Activated T-helper 1 cell treated with Interleukin-2 at 50 U/mL for 16 hours (primary cell): ENCODE measurements around the gene DAZAP1.
"Not testable (repeated sequence)": the region's sequence is repeated elsewhere in the genome, so short reads cannot be mapped to it uniquely, and the experiment has no call there.

ENCODE experiments used
- DNase-seq: peaks from one replicate; pipeline ENCODE4 v3.0.0-alpha.2; 2020; ENCODE audit warnings: low read depth

DAZAP1 gene

DNA sequence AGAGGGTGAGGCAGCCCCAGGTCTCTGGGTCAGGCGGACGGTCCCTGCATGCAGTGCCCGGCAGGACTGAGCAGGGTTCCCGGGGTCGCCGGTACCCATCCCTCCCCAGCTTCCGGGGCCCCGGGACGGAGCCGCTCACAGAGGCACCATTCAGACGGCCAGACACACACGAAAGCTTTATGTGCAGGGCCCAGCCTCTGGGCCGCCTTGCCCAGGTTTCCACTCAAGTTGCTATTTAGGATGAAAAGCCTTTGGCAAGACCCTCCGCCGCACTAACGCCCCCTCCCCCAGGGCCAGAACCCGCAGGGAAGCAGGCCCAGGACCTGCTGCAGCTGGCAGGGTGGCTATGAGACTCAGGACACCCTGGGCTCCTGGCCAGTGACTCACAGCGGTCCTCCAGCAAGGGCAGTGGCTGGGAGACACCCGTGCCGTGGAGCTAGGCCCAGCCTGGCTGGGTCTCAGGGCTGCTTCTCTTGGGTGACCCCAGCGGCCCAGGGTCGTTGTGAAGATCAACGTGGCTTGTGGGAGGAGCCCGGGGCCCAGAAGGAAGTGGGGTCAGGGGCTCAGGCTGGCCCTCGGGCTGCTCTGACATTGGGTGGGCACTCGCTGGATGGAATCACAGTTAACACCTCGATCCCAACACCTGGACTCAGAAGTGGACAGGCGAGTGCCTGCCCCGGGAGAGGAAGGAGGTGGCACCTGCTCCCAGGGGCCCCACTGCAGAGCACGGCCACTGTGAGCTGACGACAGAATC lies 66.8 kb downstream of the DAZAP1 start:
- DNase-seq, result no peak

DNA sequence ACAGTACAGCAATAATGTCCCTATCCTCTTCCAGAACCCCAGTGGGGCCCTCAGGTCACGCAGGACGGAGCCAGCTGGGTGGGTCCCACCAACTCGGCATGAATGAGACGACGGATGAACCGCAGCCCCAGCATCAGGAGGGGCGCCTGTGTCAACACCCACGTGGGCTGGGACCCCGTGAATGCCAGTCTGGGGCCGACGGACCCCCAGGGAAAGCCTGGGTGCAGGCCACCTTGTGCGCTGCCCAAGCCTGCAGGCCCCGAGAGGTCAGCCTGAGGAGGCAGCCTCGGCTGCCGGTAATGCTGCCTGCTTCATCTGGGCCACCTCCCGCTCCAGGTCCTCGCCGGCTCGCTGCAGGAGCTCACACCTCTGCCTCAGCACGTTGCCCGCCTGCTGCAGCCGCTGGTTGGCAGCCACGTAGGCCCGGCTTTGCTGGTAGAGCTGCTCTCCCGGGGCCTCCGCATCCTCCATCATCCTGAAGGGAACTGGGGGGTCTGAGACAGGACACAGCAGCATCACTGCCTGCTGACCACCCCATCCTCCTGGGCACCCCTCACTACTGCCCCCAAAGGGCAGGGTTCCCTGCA lies 67.5 kb downstream of the DAZAP1 start:
- DNase-seq, result no peak

DNA sequence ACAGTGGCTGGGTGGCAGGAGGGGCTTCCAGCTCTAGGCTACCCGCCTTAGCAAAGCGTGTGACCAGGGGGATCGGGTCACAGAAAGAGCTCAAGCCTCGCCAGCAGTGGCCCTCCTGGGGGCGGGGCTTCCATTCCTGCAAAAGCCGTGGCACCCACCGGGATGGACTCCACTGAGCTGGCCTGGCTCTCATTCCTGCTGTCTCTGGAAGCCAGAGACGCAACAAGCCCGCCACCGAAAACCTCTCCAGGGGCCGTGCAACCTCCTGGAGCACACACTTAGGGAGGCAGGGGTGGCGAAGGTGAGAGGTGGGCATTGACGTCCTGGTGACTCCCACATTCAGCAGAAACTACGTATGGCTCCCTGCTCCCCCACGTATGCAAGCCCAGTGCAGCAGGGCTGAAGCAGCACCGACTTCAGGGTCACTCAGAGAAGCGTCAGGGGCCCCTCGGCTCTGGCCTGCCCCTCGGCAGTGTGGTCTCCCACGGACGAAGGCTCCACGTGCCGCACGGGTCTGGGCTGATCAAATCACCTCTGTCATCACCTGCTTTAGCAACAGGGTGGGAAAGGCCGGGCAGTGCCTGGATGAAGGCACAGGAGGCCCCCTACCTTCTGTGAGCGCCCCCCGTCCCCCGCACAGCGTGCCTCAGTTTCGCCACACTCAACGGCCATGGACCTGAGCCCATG lies 68.5 kb downstream of the DAZAP1 start:
- DNase-seq, result no peak

DNA sequence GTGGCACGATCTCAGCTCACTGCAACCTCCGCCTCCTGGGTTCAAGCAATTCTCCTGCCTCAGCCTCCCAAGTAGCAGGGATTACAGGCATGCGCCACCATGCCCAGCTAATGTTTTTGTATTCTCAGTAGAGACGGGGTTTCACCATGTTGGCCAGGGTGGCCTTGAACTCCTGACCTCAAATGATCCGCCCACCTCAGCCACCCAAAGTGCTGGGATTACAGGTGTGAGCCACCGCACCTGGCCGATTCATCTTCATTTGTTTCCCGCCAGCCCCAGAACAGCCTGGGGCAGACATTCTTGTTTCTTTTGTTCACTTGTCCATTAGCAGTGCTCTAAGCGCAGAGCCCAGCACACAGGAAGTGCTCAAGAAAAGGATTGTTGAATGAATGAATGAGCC lies 69.7 kb downstream of the DAZAP1 start:
- not testable (repeated sequence) for DNase-seq

DNA sequence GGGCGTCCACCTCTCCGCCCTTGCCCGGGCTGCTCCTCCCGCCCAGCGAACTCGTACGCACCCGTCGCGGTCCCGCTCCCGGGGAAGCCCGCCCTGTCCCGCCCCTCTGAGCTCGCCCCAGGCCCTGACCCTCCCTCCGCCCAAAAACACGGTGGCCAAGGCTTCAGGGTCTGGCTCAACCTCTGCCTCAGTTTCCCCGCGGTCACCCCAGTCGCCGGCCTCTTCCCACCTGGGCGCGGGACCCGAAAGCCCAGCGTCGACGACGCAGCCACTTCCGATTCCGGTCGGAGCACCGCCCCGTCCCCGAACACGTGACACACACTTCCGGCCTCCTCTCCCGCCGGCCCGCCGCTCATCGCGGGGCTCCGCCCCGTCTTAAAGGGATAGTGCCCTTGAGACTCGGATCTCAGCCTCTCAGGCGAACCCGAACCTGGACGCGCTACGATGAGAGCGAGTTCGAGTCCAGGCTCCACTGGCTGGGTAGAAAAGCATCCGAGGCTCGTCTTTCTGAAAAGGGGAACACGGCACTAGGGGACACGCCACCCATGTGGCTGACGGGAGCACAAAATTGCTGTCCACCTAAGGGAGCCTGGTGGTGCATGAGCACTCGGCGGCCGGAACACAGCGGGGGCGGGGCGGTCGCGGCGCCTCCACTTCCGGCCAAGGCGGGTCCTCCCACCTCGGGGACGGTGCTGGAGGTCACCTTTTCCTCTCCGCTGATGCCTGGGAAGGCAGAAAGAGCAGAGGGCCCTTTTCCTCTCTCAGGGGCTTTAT lies 71.7 kb downstream of the DAZAP1 start, which contains the start of gene C19orf25:
Gene C19orf25 (minus strand): TSS at position 282 of the 774 bp plus-strand sequence. CDS start 312 bp downstream, outside the sequence.
- peak; percentile 86 for DNase-seq

DNA sequence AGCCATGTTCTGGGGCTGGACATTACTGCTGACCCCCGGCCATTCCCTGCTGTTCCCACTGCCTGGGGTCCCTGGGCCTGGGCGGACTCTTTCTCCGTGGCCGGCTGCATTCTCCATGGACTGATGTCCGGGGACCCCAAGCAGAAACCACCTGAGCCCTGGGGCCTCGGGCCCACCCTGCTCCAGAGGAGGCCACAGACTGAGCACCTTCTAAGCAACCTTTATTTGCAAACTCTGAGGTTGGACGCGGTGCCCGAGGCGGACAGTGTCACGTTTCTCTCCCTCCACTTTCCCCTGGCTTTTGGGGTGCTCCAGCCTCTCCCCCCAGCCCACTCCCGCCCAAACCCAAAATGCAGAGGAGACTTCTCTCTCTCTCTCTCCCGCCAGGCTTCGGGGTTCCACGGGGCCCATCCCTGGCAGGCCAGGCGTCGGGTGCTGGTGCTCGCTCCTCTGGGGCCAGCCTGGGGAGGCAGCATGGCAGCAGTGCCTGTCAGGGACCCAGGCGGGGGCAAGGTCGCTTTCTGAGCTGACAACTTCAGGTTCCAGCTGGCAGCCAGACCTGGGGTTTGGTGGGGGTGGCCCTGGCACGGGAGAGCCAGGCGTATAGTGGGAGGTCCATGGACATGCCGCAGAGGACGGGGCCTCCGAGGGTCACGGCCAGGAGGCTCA lies 74.0 kb downstream of the DAZAP1 start:
- no peak for DNase-seq

DNA sequence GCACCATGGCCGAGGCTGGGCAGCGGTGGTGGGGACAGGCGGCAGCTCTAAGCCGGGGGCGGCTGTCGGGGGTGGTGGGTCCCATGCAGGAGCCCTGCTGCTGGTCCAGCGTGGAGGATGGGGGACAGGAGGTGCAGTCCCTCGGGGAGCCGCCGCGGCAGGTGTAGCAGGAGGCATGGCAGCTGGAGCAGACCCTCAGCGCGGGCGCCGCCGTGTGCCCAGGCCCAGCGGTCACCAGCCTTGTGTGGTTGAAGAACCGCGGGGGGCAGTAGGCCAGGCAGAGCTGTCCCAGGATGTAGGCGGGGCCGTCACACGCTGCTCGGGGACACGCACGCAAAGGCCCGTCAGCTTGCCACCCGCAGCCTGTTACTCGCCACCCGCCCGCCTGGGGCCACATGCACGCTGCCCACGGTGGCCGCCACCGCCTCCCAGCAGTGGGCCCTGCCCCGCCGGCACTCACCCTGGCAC lies 74.5 kb downstream of the DAZAP1 start:
- DNase-seq, result no peak

GRCh38 chr19:1482361-1483130 lies 75.2 kb downstream of the DAZAP1 start:
- DNase-seq, result no peak

DNA sequence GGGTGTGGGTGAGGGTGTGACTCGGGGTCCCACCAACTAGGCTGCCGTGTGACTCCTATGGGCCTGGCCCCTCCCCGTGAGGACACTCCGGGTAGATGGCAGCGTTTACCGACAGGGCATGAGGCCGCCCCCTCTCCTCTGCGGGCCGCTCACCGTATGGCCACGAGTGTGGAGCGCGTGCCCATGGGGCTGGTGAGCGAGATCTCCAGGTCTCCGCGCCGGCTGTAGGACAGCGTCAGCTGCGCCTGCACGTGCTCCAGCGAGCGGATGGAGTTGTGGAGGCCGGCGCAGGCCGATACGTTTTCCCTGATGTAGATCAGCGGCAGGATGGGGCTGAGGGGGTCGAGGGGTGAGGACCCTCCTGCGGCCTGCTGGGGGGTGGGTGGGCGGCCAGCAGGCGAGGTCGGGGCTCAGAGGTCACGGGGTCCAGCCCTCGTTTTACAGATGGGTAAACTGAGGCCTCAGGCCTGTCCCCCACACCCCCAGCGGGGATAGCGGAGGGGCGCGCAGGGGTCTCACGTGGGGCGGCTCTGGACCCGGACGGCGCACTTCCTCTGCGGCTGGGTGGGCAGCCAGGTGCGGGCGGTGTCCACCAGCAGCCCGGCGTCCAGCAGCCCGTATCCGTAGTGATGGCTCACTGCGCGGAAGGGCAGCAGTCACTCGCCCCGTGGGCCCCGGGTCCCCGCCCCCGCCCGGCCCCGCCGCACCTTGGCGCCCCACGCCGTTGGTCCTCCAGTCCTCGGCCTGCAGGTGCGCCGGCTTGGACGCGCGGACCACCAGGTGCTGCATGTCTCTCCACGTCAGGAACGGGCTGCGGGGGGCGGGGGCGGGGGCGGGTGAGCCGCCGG lies 76.0 kb downstream of the DAZAP1 start:
- DNase-seq, result no peak

- DNase-seq, result no peak
Measured at GRCh38 chr19:1483979-1484428, 76.6 kb downstream of the DAZAP1 start.
